ENCODE measurements around the gene ITGBL1. TPM values are rescaled to one million over a fixed set of nuclear protein-coding genes. Genes with fewer than 3 reads are reported as not detected.

Gene ITGBL1
- total RNA-seq, 2 donors from 2014 or later = not detected

DNA sequence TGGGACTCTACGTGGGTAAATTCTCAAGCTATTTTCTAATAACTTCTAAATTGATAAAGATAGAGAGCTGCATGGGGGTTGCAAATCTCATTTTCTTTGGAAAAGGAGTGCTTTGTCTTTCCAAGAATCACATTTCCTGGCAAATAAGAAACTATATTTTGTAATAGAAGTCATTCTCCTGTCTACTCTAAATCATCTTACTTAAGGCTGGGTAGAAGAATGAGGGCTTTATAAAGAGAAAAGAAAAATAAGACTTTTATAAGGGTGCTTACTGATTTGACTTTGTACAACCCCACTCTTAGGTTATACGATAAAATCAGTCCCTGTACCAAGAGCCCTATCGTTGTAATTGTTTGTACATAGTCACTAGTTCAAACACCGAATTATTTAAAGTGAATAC lies 14.9 kb downstream of the ITGBL1 start:
- H3K36me3 Mint-ChIP-seq (ENCODE audit: insufficient read depth in 2 of 2) = no peaks in the 10 kb centered on the region
- H3K4me1 Mint-ChIP-seq (ENCODE audit: low read depth) = no peaks in the 10 kb centered on the region
- DNase-seq (no peak), ATAC-seq (replicated peaks in 1 of 2) (no peak)
- no peak overlapping the region for H3K4me3 Mint-ChIP-seq
- H3K27me3 Mint-ChIP-seq (ENCODE audit: low read depth) = peaks cover 7% of the 10 kb centered on the region
- H3K27ac Mint-ChIP-seq = no peak overlapping the region
- H3K9me3 Mint-ChIP-seq = no peaks in the 10 kb centered on the region

DNA sequence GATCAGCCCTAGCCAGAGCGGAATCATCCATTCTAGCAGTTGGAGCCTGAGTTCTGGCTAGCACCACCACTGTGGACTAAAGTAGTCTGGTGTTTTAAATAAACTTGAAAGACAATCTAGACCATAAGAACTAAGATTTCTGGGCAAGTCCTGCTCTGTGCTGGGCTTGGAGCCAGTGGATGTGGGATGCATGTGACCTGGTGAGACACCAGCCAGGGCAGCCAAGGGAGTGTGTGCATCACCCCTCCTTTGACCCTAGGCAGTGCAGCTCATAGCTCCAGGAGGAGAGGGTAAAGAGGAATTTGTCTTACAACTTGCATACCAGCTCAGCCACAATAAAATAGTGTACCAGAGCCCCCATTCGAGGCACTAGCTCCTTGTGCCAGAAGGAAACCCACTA lies 21.0 kb downstream of the ITGBL1 start:
- DNase-seq = no peak
- ATAC-seq (replicated peaks in 1 of 2) = no peak
- Mint-ChIP-seq H3K27me3 (ENCODE audit: low read depth) (peaks cover 11% of the 10 kb centered on the region), H3K9me3 (no peaks in the 10 kb centered on the region), H3K4me3 (no peak overlapping the region), H3K27ac (no peak overlapping the region), H3K4me1 (ENCODE audit: low read depth) (no peaks in the 10 kb centered on the region), H3K36me3 (ENCODE audit: insufficient read depth in 2 of 2) (no peaks in the 10 kb centered on the region)

DNA sequence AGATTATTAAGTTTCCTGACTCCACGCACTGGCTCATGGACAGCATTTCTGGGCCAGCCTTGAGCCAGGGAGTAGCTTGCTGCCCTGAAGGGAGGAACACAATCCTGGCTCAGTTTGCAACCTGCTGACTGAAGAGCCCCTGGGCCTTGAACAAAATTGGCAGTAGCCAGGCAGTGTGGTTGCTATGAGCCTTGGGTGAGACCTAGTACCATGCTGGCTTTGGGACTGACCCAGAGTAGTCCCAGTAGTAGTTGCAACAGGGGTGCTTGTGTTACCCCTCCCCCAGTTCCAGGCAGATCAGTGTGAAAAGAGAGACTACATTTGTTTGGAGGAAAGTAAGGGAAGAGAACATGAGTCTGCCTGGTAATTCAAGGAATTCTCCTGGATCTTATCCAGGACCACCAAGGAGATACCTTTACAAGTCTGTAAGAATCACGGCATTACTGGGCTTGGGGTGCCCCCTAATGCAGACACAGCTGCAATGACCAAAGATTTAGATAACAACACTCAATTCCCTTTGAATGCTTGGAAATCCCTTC lies 22.0 kb downstream of the ITGBL1 start:
- Mint-ChIP-seq H3K4me3 (no peak overlapping the region), H3K27me3 (ENCODE audit: low read depth) (peaks cover 19% of the 10 kb centered on the region), H3K27ac (no peak overlapping the region), H3K9me3 (no peaks in the 10 kb centered on the region), H3K36me3 (ENCODE audit: insufficient read depth in 2 of 2) (no peaks in the 10 kb centered on the region), H3K4me1 (ENCODE audit: low read depth) (no peaks in the 10 kb centered on the region)
- ATAC-seq (replicated peaks in 1 of 2) (no peak), DNase-seq (no peak)

DNA sequence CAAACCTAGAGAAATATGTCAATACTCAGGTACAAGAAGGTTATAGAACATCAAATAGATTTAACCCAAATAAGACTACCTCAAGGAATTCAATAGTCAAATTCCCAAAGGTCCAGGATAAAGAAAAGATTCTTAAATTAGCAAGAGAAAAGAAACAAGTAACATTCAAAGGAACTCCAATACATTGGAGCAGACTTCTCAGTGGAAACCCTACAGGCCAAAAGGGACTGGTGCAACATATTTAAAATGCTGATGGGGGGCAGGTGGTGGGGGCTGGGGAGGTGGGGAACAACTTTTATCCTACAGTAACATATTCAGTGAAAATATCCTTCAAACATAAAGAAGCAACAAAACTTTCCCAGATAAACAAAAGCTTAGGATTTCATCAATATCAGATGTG lies 23.1 kb downstream of the ITGBL1 start:
- ATAC-seq (replicated peaks in 1 of 2) (no peak), DNase-seq (no peak)
- H3K27ac Mint-ChIP-seq = no peak overlapping the region
- H3K4me1 Mint-ChIP-seq (ENCODE audit: low read depth) = no peaks in the 10 kb centered on the region
- no peaks in the 10 kb centered on the region for H3K9me3 Mint-ChIP-seq
- H3K27me3 Mint-ChIP-seq (ENCODE audit: low read depth) = peaks cover 27% of the 10 kb centered on the region
- no peaks in the 10 kb centered on the region for H3K36me3 Mint-ChIP-seq (ENCODE audit: insufficient read depth in 2 of 2)
- H3K4me3 Mint-ChIP-seq = no peak overlapping the region

DNA sequence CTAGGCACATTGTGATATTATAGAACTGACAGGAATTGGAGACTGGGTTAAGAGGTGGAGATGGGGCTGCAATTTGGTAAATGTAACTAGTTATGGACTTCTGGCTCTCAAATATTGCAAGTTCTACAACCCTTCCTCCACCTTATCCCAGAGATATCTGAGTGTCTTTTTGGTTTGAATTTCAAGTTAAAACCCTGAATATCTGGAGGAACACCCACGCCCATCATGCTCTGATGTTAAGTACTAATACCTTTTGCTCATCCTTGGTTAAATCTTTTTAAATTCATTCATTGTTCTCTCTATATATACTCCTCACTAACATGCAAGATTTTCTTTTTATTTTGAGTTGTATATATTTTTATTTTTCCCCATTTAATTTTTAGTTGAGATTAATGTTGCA lies 28.9 kb downstream of the ITGBL1 start:
- DNase-seq (no peak), ATAC-seq (replicated peaks in 1 of 2) (no peak)
- H3K4me3 Mint-ChIP-seq = no peak overlapping the region
- H3K27me3 Mint-ChIP-seq (ENCODE audit: low read depth) = peaks cover 22% of the 10 kb centered on the region
- H3K4me1 Mint-ChIP-seq (ENCODE audit: low read depth) = no peaks in the 10 kb centered on the region
- H3K36me3 Mint-ChIP-seq (ENCODE audit: insufficient read depth in 2 of 2) = peaks cover 0 to 1% of the 10 kb centered on the region in 2 donors
- no peak overlapping the region for H3K27ac Mint-ChIP-seq
- no peaks in the 10 kb centered on the region for H3K9me3 Mint-ChIP-seq

DNA sequence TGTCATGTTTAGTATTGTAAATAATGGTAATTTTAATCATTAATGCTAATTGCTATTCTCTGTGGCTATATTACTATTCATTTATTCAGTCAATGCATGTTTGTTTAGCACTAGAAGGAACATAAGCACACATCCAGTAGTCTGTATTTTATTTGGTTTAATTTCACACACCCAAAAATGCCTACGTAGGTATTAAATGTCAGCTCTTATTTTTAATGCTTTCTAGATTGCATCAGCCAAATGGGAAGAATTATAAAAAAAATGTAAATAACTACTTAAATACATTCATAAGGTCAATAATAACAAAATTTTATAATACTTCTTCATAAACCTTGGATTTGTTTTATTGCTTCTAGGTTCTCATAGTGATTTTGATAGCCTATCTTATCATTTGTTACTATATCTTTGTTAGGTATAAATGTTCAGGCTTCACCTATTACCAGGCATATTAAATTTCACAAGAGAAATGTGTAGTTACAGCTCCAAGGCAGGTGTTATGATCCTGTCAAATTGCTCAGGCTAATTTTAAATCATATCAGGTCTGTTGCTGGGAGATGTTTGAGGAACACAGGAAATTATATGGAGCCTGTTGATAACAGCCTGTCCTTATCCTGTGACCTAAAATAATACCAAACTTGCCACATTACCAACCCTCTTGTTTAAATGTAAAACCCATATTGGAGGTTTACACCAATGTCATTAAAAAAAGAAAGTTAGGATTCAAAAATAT lies 34.4 kb downstream of the ITGBL1 start:
- DNase-seq = no peak
- no peak overlapping the region for H3K27ac Mint-ChIP-seq
- H3K36me3 Mint-ChIP-seq (ENCODE audit: insufficient read depth in 2 of 2) = peaks cover 0 to 1% of the 10 kb centered on the region in 2 donors
- no peaks in the 10 kb centered on the region for H3K9me3 Mint-ChIP-seq
- ATAC-seq (replicated peaks in 1 of 2) = no peak
- H3K27me3 Mint-ChIP-seq (ENCODE audit: low read depth) = no peaks in the 10 kb centered on the region
- no peak overlapping the region for H3K4me3 Mint-ChIP-seq
- H3K4me1 Mint-ChIP-seq (ENCODE audit: low read depth) = no peaks in the 10 kb centered on the region

DNA sequence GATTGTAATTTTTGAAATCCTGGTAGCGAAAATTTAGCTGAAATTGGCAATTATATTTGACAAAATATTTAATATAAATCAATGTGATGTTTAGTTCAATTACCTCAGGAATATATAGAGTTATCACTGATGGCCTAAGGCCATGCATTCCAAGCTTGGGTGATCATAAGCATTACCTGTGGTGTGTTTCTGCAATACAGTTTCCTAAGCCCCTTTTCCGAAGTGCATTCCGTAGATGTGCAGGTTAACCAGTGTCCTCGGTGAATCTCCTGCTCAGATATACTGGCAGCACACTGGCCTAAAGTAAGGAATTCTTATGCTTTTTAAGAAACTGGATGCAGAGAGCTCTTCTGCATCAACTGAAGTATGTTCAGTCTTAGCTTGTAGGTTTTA lies 35.0 kb downstream of the ITGBL1 start:
- no peak overlapping the region for H3K27ac Mint-ChIP-seq
- no peak for DNase-seq
- H3K27me3 Mint-ChIP-seq (ENCODE audit: low read depth) = no peaks in the 10 kb centered on the region
- H3K9me3 Mint-ChIP-seq = no peaks in the 10 kb centered on the region
- H3K36me3 Mint-ChIP-seq (ENCODE audit: insufficient read depth in 2 of 2) = peaks cover 0 to 1% of the 10 kb centered on the region in 2 donors
- ATAC-seq (replicated peaks in 1 of 2) = no peak
- no peak overlapping the region for H3K4me3 Mint-ChIP-seq
- H3K4me1 Mint-ChIP-seq (ENCODE audit: low read depth) = no peaks in the 10 kb centered on the region

DNA sequence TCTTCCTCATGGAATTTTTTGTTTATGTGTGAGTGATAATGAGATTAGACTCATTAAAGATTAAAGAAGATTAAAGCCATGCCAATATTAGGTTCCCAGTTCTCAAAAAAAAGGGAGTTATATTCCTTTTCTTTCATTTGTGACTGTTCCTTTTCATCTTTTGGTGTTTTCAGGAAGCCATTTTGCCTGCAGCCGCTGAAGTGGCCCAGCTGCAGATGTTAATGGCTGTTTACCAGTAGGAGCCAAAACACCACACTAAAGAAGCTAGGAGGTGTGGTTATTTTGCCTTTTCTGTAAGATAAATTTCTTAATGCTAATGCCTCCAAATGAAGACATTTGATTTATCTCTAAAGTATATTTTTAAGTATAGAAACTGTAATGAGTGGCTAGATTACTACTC lies 36.3 kb downstream of the ITGBL1 start:
- Mint-ChIP-seq H3K9me3 (no peaks in the 10 kb centered on the region), H3K4me1 (ENCODE audit: low read depth) (no peaks in the 10 kb centered on the region)
- ATAC-seq (replicated peaks in 1 of 2) = no peak

DNA sequence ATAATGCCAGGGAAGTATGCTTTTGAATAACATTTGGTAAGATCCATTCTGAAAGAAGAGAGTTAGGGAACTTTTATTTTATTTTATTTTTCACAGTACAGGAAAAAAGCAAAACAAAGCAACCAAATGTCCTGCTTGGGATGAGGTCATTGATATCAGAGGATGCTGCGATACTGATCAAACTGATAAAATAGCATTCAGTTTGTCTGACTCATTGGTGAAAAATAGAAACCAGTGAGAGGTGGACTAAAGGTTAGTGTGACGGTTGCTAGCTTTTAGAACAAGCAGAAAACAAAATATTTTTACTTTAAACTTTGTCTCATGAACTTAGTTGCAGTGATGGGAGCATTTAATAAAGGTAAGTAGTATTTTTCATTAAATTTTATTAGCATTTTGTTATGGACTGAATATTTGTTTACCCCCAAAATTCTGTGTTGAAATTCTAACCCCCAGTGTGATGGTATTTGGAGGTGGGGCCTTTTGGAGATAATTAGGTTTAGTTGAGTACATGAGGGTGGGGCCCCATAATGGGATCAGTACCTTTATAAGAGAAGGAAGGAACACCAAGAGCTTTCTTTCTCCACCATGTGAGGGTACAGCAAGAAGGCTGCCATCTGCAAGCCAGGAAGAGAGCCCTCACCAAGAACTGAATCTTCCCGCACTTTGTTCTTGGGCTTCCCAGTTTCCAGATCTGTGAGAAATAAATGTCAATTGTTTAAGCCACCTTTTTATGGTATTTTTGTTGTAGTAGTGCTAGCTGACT lies 37.3 kb downstream of the ITGBL1 start:
- Mint-ChIP-seq H3K4me1 (ENCODE audit: low read depth) (no peaks in the 10 kb centered on the region), H3K4me3 (no peak overlapping the region), H3K27me3 (ENCODE audit: low read depth) (no peaks in the 10 kb centered on the region), H3K9me3 (no peaks in the 10 kb centered on the region), H3K27ac (no peak overlapping the region), H3K36me3 (ENCODE audit: insufficient read depth in 2 of 2) (no peaks in the 10 kb centered on the region)
- no peak for ATAC-seq (replicated peaks in 1 of 2)
- no peak for DNase-seq

More for the DNA sequence above, 36.3 kb downstream of the ITGBL1 start:
- no peak for DNase-seq
- H3K36me3 Mint-ChIP-seq (ENCODE audit: insufficient read depth in 2 of 2) = no peaks in the 10 kb centered on the region
- H3K27me3 Mint-ChIP-seq (ENCODE audit: low read depth) = no peaks in the 10 kb centered on the region
- H3K4me3 Mint-ChIP-seq = no peak overlapping the region
- H3K27ac Mint-ChIP-seq = no peak overlapping the region

DNA sequence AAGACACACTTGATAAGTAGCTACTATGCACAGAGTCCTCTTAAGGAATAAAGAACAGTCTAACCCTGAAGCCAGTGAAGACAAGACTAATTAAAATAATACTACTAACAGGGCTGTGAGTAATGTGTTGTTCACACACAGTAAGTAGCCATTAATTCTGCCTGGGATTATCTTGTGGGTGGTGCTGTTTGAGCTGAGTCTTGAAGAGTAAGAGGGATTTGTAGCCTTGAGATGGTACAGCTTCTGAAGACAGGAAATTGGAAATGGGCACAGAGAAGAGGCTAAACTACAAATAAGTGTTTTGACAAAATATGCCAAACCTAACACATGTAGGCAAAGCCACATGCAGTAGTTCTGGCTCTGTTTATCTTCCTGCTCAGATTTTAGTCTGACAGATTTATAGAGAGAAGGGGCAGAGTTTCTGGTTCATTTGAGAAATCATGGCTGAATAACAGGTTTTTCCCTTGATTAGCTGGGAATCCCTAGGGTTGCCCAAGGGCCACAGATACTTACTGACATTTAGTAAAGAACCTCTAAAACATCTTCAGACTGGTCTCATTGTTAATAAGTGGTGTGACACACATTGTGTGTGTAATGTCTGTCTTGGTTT lies 38.0 kb downstream of the ITGBL1 start:
- no peaks in the 10 kb centered on the region for H3K4me1 Mint-ChIP-seq (ENCODE audit: low read depth)
- DNase-seq (no peak), ATAC-seq (replicated peaks in 1 of 2) (no peak)
- H3K27me3 Mint-ChIP-seq (ENCODE audit: low read depth) = no peaks in the 10 kb centered on the region
- no peak overlapping the region for H3K27ac Mint-ChIP-seq
- H3K9me3 Mint-ChIP-seq = no peaks in the 10 kb centered on the region
- no peak overlapping the region for H3K4me3 Mint-ChIP-seq
- no peaks in the 10 kb centered on the region for H3K36me3 Mint-ChIP-seq (ENCODE audit: insufficient read depth in 2 of 2)

DNA sequence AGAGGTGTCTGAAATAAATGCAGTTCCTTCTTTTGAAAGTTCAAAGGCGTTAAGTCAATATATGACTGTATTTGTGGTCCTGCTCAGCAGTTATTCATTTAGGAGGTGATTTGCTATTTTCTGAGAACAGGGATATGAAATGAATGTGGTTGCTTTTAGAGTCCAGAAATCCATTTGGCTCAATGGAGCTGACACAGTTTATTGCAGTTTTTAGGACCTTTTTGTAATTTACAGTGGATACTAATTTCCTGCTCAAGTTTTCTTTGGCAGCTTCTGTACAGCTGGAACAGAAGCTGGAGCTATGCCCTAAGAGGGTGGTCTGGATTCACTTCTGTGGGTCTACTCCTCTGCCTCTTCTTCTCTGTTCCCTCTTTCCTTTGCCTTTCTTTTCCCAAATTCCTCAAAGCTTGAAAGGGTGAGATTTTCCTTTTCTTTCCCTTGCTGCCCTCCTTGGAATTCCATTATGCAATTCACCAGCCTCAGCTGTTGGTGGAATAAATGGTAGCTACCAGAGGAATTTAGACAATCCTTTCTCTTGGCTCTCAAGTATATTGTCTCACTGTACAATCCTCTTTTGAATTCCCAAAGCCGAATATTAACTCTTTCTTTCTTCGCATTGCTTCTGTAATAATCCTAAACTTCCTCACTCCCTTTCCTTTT lies 39.9 kb downstream of the ITGBL1 start:
- Mint-ChIP-seq H3K4me1 (ENCODE audit: low read depth) (no peaks in the 10 kb centered on the region), H3K4me3 (no peak overlapping the region), H3K9me3 (no peaks in the 10 kb centered on the region), H3K27ac (no peak overlapping the region), H3K27me3 (ENCODE audit: low read depth) (no peaks in the 10 kb centered on the region), H3K36me3 (ENCODE audit: insufficient read depth in 2 of 2) (no peaks in the 10 kb centered on the region)
- DNase-seq (no peak), ATAC-seq (replicated peaks in 1 of 2) (no peak)

DNA sequence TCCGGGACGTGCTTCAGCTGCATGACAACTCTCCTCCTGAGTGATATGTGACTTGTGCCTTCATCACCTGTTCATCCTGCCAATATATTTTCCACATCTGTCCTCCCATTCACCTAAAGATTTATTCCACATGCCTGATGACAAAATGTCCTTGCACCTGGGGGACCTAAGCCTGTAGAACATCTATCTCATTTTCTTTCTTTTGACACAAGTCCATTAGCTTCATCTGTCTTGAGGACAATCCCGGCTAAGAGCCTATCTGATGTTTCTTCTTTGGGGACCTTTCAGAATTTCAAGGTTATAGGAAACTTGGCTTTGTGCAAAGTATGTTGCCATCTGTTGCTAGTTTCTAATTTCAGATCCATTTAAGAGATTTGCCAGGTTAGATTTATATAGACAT lies 41.1 kb downstream of the ITGBL1 start:
- Mint-ChIP-seq H3K27ac (no peak overlapping the region), H3K9me3 (no peaks in the 10 kb centered on the region), H3K4me3 (no peak overlapping the region), H3K36me3 (ENCODE audit: insufficient read depth in 2 of 2) (no peaks in the 10 kb centered on the region), H3K27me3 (ENCODE audit: low read depth) (no peaks in the 10 kb centered on the region), H3K4me1 (ENCODE audit: low read depth) (no peaks in the 10 kb centered on the region)
- no peak for DNase-seq
- ATAC-seq (replicated peaks in 1 of 2) = no peak

DNA sequence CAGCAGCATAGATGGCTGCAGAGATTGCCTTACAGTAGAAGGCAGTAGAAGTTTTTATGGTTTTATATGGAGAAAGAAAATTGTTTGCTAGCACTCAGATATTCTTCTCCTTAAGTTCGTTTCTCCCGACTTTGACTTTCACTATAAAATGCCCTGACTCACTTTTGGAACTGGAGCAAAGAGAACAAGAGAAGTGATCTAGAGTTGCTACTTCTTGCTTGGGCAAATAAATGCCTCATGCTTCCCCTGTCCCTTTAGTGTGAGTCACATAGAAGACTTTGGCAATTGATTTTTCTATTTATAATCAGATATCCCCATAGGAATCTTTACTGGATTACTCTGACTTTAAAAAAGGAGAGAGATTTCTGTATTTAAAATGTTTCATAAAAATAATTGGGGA lies 46.9 kb downstream of the ITGBL1 start:
- no peak for ATAC-seq (replicated peaks in 1 of 2)

More for the DNA sequence above, 46.9 kb downstream of the ITGBL1 start:
- H3K4me3 Mint-ChIP-seq = no peak overlapping the region
- DNase-seq = no peak
- no peaks in the 10 kb centered on the region for H3K9me3 Mint-ChIP-seq
- H3K27me3 Mint-ChIP-seq (ENCODE audit: low read depth) = peaks cover 11% of the 10 kb centered on the region
- H3K36me3 Mint-ChIP-seq (ENCODE audit: insufficient read depth in 2 of 2) = no peaks in the 10 kb centered on the region
- H3K27ac Mint-ChIP-seq = no peak overlapping the region
- no peaks in the 10 kb centered on the region for H3K4me1 Mint-ChIP-seq (ENCODE audit: low read depth)
